ENCODE results near the gene SFMBT2.

Gene SFMBT2

GRCh38 chr10:7424919-7425318 lies 14.1 kb upstream of the SFMBT2 start:
- no peak for DNase-seq

GRCh38 chr10:7424315-7424714 lies 13.5 kb upstream of the SFMBT2 start:
- no peak for DNase-seq

- DNase-seq, result no peak
Observed at GRCh38 chr10:7423521-7423920, 12.7 kb upstream of the SFMBT2 start.

GRCh38 chr10:7421526-7421925 lies 10.7 kb upstream of the SFMBT2 start:
- DNase-seq, result no peak

- DNase-seq, result no peak
Observed at GRCh38 chr10:7419998-7420397, 9.2 kb upstream of the SFMBT2 start.

GRCh38 chr10:7417807-7418206 lies 7.0 kb upstream of the SFMBT2 start:
- DNase-seq, result no peak

- no peak for DNase-seq
Observed at GRCh38 chr10:7417103-7417623, 6.3 kb upstream of the SFMBT2 start.

GRCh38 chr10:7414766-7415165 lies 3.9 kb upstream of the SFMBT2 start:
- DNase-seq, result no peak

GRCh38 chr10:7412928-7413282 lies 2.1 kb upstream of the SFMBT2 start:
- no peak for DNase-seq

- DNase-seq, result peak; percentile 41
Observed at GRCh38 chr10:7412237-7412927, 1.5 kb upstream of the SFMBT2 start.

GRCh38 chr10:7411671-7412128 lies 866 bp upstream of the SFMBT2 start:
- peak; percentile 29 for DNase-seq

GRCh38 chr10:7410301-7410861 lies 453 bp downstream of the SFMBT2 start:
- DNase-seq, result peak; percentile 40

GRCh38 chr10:7409732-7410168 lies 1.1 kb downstream of the SFMBT2 start:
- DNase-seq, result no peak

- peak; percentile 38 for DNase-seq
Observed at GRCh38 chr10:7409045-7409731, 1.6 kb downstream of the SFMBT2 start.

GRCh38 chr10:7408291-7409044 lies 2.4 kb downstream of the SFMBT2 start:
- DNase-seq, result peak; percentile 54

- DNase-seq, result peak; percentile 43
Observed at GRCh38 chr10:7407368-7408290, 3.2 kb downstream of the SFMBT2 start.

GRCh38 chr10:7406712-7407333 lies 4.0 kb downstream of the SFMBT2 start:
- DNase-seq, result no peak

GRCh38 chr10:7405637-7406036 lies 5.2 kb downstream of the SFMBT2 start:
- DNase-seq, result no peak

- DNase-seq, result no peak
Observed at GRCh38 chr10:7403620-7404019, 7.2 kb downstream of the SFMBT2 start.

- DNase-seq, result no peak
Observed at GRCh38 chr10:7401782-7402181, 9.1 kb downstream of the SFMBT2 start.

GRCh38 chr10:7401156-7401555 lies 9.7 kb downstream of the SFMBT2 start:
- no peak for DNase-seq

Measured in stimulated activated CD4-positive, alpha-beta T cell treated with anti-CD3 and anti-CD28 coated beads, Interleukin-12 subunit alpha, Interleukin-12 subunit beta, amount 100 ng/mL, for 4 hours (primary cell).